T1000 (cell line): ENCODE data around the gene APOBEC3C.
"Not testable (repeated sequence)": the region's sequence is repeated elsewhere in the genome, so short reads cannot be mapped to it uniquely, and the experiment has no call there.

Experiments
- DNase-seq: peaks from one replicate; lab custom pipeline; 2025; ENCODE audit warnings: mixed read lengths; lab: John Stamatoyannopoulos, UW

APOBEC3C gene

DNA sequence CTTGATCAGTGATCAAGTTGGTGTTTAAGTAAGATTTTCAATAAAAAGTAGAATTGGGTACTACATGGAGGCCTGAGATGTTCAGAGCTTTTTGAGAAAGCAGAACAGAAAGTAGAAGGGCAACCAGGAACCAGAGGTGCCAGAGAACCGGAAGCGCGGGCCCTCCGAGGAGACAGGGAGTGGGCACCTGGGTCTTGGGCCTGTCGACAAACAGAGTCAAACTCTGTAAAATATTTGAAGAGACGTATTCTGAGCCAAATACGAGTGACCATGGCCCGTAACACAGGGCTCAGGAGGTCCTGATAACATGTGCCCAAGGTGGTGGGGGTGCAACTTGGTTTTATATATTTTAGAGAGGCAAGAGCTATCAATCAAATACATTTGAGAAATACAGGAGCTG is 49.8 kb downstream of the APOBEC3C start:
- DNase-seq = not testable (repeated sequence)

DNA sequence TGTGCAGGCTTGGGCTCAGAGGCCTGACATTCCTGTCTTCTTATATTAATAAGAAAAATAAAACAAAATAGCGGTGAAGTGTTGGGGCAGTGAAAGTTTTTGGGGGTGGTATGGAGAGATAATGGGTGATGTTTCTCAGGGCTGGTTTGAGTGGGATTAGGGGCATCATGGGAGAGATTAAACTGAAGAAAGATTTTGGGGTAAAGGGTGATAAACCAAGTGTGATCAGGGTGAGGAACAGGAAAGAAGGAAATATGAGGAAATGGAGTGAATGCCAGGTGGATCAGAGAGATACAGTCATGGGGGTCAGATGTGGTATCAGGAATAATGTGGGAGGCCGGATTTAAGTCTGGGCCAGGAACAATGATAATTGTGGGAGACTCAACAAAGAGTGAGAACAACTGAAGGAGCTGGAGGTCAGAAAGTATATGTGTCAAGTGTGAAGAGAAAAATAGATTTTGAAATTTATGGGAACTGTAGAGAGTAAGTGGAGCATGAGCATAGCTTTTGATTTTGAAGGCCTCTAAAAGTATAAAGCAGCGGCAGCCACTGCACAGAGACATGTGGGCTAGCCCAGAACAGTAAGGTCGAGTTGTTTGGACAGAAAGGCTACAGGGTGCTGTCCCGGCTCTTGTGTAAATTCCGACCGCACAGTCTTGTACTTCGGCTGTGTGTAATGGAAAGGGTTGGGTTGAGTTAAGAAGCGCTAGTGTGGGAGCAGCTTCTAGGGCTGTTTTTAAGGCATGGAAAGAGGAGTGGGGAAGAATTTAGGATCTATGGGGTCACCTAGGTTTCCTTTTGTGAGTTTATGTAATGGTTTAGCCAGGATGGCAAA is 52.6 kb downstream of the APOBEC3C start:
- DNase-seq = not testable (repeated sequence)

DNA sequence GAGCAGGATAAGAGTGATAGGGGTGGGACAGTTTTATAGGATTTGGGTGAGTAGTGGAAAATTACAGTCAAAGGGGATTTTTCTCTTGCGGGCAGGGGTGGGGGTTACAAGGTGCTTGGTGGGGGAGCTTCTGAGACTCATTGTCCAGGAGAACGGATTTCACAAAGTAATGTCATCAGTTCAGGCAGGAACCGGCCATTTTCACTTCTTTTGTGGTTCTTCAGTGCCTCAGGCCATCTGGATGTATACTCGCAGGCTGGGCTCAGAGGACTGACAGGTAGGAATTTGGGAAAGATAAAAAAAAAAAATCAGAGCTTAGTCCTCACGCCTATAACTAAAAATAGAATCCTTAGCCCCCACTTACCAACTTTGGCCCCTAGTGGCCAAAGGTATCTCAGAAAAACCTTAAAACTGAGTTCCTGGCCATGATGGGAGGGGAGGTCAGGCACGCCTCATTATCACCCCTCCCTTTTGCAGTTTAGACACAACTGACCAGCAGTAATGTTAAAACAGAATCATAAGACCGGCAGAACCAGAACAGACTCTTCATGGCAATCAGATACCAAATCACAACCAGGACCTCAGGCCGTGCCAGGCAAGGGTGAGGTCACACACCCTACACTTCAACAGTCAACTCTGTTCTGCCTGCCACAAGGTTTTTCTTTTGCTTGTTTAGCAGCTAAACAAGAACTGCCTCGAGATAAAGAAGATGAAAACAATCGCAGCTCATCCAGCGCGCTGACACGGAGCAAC is 54.2 kb downstream of the APOBEC3C start:
- DNase-seq = no peak
